Activated CD4-positive, CD25-positive, alpha-beta regulatory T cell treated with anti-CD3 and anti-CD28 coated beads, Interleukin-2, amount 50 U/mL, for 72 hours (primary cell): ENCODE results near the gene FAM236A.
"Not testable (repeated sequence)": the region's sequence is repeated elsewhere in the genome, so short reads cannot be mapped to it uniquely, and the experiment has no call there.

Source experiments
- DNase-seq: peaks from one replicate; pipeline ENCODE4 v3.0.0; 2021

Gene FAM236A

DNA sequence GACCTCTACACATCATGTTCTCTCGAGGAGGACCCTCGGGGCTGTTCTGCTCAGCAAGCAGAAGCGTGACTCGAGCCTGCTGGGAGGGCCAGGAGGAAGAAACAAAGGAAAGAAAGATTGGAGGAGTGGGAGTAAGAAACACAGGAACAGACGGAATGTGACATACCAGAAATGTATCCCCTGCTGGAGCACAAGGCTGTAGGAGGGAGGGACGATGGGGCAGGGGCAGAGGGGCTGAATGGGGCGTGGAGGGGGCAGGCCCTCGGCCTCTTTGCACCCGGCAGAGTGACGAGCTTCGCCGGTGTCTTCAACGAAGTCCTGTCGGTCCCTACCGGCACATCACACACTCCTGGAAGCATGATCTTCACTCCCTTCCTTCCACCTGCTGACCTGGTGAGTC lies at the start of gene FAM236A:
TSS of gene FAM236A (plus strand) at position 301 of the 400 bp plus-strand sequence. CDS start at position 358, 57 bp downstream.
- not testable (repeated sequence) for DNase-seq

DNA sequence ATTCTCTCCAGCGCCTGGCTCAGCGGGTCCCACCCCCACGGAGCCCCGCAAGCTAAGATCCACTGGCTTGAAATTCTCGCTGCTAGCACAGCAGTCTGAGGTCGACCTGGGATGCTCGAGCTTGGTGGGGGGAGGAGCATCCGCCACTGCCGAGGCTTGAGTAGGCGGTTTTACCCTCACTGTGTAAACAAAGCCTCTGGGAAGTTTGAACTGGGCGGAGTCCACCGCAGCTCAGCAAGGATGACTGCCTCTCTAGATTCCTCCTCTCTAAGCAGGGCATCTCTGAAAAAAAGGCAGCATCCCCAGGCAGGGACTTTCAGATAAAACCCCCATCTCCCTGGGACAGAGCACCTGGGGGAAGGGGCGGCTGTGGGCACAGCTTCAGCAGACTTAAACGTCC lies 48.3 kb upstream of the FAM236A start:
- not testable (repeated sequence) for DNase-seq

DNA sequence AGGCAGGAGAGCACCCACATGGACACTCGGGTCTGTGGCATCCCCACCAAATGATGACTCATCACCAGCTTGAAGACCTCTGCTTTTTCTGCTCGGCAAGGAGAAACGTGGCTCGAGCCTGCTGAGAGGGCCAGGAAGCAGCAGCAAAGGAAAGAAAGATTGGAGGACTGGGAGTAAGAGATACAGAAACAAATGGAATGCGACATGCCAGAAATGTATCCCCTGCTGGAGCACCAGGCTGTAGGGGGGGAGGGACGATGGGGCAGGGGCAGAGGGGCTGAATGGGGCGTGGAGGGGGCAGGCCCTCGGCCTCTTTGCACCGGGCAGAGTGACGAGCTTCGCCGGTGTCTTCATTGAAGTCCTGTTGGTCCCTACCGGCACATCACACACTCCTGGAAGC lies 25.7 kb upstream of the FAM236A start, which contains the start of gene FAM236C:
TSS of gene FAM236C (plus strand) at position 301 of the 400 bp plus-strand sequence. CDS start 100 bp downstream, outside the sequence.
- DNase-seq = not testable (repeated sequence)

DNA sequence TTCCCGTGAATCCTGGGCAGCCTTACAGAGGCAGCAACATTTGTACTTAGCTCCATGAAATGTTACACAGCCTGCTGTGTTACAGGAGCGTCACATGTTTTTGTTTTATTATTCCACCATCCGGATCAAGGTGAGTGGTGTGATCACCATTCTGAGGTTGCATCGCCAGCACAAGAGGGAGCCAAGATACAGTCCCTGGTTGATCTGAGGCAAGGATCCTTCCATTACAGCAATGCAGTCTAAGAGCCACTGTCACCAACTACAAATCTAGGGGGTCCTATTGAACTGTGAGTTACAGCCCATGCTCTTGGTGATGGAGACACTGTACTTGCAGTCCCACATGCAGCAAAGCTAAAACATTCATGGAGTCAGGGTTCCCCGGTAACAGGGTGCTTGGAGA lies 21.9 kb upstream of the FAM236A start:
- DNase-seq = not testable (repeated sequence)

DNA sequence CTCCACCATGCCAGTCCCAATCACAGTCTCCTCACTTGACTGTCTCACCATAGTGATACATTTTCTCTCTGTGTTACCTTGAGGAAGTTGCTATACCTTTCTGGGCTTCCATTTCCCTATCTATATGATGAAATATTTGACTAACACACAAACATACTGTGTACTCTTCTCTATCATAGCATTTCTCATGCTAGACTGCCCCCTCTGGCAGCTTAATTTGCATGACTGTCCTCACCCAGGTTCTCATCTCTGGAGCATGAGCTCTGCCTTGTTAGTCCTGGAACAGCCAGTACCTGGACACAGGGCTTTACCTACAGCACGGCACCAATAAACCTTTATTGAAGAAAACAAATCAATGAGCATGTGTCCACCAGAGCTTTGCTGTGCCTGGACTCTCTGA lies 5.7 kb upstream of the FAM236A start:
- not testable (repeated sequence) for DNase-seq

DNA sequence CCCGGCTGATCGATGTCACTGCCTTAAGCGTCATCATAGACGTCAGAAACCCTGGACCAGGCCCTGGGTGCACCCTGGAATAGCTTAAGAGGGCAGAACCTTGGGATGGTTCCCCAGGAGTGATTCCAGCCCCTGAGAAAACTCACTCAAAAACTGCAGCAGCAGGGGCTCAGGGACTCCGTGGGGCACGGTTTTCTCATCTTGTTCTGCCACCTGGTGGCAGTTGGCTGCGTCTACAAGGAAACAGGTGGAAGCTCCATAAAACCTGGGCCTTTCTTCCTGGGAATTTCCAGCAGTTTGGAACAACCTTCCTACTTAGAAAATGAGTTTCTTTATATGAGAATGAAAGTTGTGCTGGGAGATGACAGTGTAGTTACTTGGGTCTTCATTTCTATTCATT lies 1.6 kb upstream of the FAM236A start:
- DNase-seq = not testable (repeated sequence)

DNA sequence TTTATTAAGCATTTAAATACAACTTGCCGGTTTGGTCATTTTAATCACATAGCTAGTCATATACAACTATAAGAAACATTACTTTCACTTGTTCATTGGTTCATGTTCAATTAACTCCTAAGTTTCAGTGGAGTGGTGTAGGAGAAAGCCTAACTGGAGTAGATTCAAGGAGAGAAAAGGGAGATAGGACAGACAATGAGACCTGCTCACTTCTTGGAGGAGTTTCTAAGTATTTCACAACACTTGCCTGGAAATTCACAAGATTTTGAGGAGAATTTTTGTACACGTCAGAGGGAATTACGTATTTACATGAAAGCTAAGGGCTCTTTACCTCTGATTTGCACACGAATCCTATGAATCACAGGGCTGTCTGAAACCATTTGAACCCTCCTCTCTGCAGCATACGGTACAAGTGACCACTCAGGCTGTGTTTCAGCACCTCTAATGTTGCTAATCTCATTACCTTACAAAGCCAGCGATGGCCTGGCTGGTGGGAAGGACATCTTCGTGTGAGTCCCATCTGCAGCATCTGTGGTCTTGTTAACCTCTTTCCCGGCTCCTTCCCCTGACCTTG lies 1.0 kb upstream of the FAM236A start:
- not testable (repeated sequence) for DNase-seq

DNA sequence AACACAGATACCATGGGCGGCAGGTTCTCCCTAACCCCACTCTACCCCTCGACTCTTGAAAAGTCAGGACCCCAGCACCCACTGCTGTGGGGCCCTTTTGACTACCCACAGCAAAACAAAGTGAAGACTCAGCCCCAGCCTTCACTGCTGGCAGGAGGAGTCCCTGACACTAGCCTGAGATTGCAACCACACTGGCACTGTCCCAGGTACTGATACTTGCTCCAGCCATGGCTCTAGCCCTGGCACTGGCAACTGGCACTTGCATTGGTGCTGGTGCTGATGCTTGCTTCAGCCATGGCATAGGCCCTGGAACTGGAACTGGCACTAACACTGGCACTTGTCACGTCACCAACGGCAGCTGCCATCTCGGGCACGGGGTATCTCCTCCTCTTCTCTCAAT lies 4.3 kb downstream of the FAM236A start:
- DNase-seq = not testable (repeated sequence)

DNA sequence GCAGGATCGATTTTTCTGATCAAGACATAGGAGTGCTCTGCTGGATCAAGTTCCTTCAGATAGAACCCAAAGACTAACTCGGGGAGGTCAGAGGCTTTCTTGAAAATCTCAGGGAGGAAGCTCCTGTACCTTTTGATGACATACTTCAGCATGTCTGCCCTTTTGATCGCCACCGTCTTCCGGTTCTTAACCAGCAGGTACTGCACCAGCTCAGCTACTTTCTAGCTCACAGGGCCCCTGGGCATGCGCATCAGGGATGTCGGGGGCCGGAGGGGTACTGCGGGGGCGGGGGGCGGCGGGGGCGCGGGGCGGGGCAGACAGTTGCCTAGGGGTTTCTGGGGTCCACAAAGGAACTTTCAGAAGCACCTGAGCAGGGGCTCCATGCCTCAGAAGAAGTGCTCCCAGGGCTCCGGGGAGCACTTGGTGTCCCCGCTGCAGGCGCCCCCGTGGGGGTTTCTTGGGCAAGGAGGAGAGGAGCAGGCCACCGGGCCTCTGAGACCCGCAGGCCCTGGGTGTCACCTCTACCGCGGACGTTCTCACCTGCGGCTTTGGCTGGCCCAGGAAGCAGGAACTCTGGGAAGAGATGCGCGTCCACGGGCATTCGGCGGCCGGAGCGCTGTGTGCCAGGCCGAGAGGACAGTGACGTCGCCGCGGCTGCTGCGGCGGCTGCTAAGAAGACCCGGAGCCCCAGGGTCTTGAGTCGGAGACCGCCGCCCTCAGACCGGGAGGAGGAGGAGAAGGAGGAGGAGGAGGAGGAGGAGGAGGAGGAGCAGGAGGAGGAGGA lies 5.2 kb downstream of the FAM236A start:
- DNase-seq = not testable (repeated sequence)

DNA sequence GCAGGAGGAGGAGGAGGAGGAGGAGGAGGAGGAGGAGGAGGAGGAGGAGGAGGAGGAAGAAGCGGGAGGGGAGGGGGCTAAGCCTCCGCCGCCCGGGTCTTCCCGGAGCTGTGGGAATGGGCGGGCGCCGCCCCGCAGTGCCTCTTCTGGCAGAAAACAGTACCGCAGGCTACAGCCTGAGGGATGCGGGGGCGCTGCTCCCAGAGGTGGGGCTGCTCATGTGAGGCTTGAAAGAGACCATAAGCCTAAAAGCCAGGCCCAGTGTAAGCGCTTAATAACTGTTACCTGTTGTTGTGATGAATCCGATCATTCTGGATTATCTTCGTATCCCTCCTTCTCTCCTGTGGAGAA lies 5.8 kb downstream of the FAM236A start, which contains the start of gene DMRTC1:
TSS of gene DMRTC1 (minus strand) at position 19 of the 351 bp plus-strand sequence. CDS start 68,143 bp downstream, outside the sequence.
- DNase-seq = not testable (repeated sequence)

DNA sequence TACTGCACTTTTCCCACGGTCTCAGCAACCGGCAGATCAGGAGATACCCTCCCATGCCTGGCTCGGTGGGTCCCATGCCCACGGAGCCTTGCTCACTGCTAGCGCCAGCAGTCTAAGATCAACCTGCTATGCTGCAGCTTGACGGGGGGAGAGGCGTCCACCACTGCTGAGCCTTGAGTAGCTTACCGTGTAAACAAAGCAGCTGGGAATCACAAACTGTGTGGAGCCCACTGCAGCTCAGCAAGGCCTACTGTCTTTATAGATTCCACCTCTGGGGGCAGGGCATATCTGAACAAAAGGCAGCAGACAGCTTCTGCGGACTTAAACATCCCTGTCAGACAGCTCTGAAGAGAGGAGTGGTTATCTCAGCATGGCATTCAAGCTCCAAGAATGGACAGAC lies 22.0 kb downstream of the FAM236A start:
- DNase-seq = not testable (repeated sequence)

DNA sequence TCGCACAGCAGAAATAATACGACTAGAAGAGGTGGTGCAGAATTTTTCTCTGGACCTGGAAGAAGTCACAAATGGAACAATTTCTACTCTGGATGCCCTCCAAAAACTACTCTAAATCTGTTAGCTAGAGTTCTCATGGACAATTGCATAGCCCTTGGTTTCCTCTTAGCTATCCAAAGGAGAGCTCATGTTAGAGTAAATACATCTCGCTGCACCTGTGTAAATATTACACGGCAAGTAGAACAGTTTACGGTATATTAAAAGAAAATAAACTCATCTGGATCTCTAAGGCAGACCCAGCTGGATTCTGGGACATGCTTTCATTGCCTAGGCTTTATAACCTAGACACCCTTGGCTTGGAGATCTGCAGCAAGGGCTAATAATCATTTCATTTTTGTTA lies 33.9 kb downstream of the FAM236A start:
- not testable (repeated sequence) for DNase-seq

DNA sequence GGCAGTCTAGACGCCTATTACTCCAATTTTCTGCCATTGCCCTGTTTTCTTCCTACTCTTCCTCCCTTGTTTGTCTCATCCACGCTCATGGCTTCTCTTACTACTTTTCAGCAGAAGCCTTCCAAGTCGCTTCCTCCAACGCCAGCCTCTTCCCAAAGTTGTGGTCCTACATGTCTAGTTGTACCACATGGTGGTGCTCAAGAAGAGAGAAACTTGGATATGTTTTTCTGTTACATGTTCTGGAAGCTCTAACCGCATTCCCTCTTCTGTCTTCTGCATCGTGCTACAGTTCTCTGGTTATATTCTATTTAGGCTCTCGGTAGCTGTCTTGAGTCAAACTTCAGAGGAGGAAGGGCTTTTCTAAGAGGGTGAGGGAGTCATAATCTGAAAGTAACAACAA lies 36.9 kb downstream of the FAM236A start:
- not testable (repeated sequence) for DNase-seq

DNA sequence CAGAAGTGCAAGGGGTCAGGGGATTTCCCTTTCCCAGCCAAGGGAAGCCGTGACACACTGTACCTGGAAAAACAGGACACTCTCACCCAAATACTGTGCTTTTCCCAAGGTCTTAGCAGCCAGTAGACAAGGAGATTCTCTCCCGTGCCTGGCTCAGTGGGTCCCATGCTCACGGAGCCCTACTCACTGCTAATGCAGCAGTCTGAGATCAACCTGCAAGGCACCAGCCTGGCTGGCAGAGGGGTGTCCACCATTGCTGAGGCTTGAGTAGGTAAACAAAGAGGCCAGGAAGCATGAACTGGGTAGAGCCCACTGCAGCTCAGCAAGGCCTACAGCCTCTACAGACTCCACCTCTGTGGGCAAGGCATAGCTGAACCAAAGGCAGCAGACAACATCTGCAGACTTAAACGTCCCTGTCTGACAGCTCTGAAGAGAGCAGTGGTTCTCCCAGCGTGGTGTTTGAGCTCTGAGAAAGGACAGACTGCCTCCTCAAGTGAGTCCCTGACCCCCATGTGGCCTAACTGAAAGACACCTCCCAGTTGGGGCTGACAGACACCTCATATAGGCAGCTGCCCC lies 43.0 kb downstream of the FAM236A start:
- DNase-seq = not testable (repeated sequence)
